ENCODE results near the gene GRID1.

DNA sequence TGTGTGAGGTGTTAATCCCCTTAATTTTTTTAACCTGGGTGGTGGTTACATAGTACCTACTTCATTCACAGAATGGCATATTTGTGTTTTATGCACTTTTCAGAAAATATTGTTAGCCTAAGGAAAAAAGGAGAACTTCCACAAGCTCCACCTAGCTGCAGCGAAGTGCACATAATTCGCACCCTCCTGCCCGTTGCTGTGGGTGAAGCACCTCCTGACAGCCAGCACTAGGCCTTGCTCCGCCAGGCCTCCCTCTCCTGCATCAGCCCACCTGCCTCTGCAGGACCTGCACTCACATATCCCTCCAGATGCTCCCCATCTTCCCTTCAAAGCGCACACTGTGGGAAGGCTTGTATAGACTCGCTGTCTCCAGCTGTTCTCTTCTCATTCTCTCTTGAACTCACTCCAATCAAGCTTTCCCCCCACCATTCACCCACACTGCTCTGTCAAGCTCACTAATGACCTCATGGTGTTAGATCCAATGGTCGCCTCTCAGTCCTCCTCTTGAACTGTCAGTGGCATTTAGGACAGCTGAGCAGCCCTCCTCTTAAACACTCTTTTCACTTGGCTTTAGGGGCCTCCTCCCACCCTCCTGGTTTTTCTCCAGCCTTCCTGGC is 20.7 kb upstream of the GRID1 start:
- TF ChIP-seq, protein P1, sequence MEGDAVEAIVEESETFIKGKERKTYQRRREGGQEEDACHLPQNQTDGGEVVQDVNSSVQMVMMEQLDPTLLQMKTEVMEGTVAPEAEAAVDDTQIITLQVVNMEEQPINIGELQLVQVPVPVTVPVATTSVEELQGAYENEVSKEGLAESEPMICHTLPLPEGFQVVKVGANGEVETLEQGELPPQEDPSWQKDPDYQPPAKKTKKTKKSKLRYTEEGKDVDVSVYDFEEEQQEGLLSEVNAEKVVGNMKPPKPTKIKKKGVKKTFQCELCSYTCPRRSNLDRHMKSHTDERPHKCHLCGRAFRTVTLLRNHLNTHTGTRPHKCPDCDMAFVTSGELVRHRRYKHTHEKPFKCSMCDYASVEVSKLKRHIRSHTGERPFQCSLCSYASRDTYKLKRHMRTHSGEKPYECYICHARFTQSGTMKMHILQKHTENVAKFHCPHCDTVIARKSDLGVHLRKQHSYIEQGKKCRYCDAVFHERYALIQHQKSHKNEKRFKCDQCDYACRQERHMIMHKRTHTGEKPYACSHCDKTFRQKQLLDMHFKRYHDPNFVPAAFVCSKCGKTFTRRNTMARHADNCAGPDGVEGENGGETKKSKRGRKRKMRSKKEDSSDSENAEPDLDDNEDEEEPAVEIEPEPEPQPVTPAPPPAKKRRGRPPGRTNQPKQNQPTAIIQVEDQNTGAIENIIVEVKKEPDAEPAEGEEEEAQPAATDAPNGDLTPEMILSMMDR (IDR thresholded peaks at IDR 0.05 in 8 of 11, conservative IDR thresholded peaks at IDR 0.05 in 3 of 11) = no peak
- no peak for TF ChIP-seq POLR2A (IDR thresholded peaks at IDR 0.05)
